Peyer's patch (tissue), 4 donors: ENCODE data around the gene TREML1.

Experiments used
- POLR2A ChIP-seq, 2 donors: fragments of 450-650 bp; IDR thresholded peaks; one replicate each; pipeline ENCODE4 v1.5.1; 2017; ENCODE audit warnings: antibody characterized with exemption in 2 of 2, mild to moderate bottlenecking in 2 of 2, moderate library complexity in 2 of 2
- TF ChIP-seq, protein P1 (sequence below), 6 experiments: fragments of 450-650 bp in 4 of 6; fragments of 200-600 bp in 2 of 6; sonication (generic) in 1 of 6; IDR thresholded peaks; one replicate each; pipeline ENCODE4 v1.5.1; 2017 to 2019; ENCODE audit warnings: antibody characterized with exemption in 6 of 6, mild to moderate bottlenecking in 3 of 6, moderate library complexity in 1 of 6

DNA sequence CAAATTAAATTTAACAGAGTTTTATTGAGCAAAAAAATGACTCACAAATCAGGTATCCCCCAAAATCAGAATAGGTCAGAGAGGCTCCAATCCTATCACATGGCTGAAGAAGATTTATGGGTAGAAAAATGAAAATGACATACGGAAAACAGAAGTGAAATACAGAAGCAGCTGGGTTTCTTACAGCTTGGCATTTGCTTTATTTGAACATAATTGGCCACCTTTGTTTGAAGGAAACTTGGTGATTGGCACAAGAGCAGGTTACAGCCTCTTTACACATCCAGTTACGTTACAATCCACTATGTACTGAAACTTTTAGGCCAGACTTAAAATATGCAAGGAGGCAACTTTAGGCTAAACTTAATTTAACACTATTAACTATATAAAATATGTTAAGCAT, 20.5 kb upstream of the TREML1 start:
- TF ChIP-seq, protein P1, sequence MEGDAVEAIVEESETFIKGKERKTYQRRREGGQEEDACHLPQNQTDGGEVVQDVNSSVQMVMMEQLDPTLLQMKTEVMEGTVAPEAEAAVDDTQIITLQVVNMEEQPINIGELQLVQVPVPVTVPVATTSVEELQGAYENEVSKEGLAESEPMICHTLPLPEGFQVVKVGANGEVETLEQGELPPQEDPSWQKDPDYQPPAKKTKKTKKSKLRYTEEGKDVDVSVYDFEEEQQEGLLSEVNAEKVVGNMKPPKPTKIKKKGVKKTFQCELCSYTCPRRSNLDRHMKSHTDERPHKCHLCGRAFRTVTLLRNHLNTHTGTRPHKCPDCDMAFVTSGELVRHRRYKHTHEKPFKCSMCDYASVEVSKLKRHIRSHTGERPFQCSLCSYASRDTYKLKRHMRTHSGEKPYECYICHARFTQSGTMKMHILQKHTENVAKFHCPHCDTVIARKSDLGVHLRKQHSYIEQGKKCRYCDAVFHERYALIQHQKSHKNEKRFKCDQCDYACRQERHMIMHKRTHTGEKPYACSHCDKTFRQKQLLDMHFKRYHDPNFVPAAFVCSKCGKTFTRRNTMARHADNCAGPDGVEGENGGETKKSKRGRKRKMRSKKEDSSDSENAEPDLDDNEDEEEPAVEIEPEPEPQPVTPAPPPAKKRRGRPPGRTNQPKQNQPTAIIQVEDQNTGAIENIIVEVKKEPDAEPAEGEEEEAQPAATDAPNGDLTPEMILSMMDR (IDR thresholded peaks at IDR 0.05), result no peak
- no peak for TF ChIP-seq POLR2A (IDR thresholded peaks at IDR 0.05)
